Activated naive CD4-positive, alpha-beta T cell treated with anti-CD3 and anti-CD28 coated beads, Interleukin-2, amount 50 U/mL, for 16 hours (primary cell): Measurements from ENCODE around the gene CHML.
"Not testable (repeated sequence)": the region's sequence is repeated elsewhere in the genome, so short reads cannot be mapped to it uniquely, and the experiment has no call there.

Experiments used
- DNase-seq: peaks from one replicate; pipeline ENCODE4 v3.0.0-alpha.2; 2020

CHML gene

GRCh38 chr1:241640149-241640866 lies at the start of gene CHML, which contains the start of gene OPN3:
Gene CHML, minus strand, starts transcription at chr1:241640369. Its CDS starts 4,603 bp downstream, at chr1:241635766.
Gene OPN3, minus strand, starts transcription at chr1:241640369. Its CDS starts 115 bp downstream, at chr1:241640254.
- peak; percentile 89 for DNase-seq

- no peak for DNase-seq
These were observed 48.8 kb upstream of the CHML start for GRCh38 chr1:241688940-241689368.

- no peak for DNase-seq
These were observed 43.9 kb upstream of the CHML start for GRCh38 chr1:241684108-241684507.

GRCh38 chr1:241682921-241683320 lies 42.8 kb upstream of the CHML start:
- no peak for DNase-seq

- DNase-seq = not testable (repeated sequence)
These were observed 41.8 kb upstream of the CHML start for GRCh38 chr1:241681861-241682448.

DNA sequence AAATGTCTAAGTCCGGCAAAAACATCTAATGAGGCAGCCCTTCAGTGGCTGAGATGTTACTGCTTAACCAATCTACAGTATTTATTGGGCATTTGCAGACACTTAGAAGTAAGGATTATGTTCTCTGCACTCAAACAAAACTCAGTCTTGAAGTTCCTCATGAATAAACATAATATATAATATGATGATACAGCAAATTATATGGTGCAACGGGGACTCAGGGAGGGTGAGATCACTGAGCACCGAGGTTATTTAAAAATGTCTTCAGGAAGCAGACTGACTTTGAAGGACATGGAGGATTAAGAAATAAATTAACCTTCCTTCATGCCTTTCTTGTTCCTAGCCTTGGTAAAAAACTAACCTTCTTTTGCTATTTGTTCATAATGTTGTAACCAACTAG lies 39.8 kb upstream of the CHML start:
- no peak for DNase-seq

- no peak for DNase-seq
These were observed 39.2 kb upstream of the CHML start for GRCh38 chr1:241679404-241679803.

GRCh38 chr1:241678536-241678935 lies 38.4 kb upstream of the CHML start:
- no peak for DNase-seq

DNA sequence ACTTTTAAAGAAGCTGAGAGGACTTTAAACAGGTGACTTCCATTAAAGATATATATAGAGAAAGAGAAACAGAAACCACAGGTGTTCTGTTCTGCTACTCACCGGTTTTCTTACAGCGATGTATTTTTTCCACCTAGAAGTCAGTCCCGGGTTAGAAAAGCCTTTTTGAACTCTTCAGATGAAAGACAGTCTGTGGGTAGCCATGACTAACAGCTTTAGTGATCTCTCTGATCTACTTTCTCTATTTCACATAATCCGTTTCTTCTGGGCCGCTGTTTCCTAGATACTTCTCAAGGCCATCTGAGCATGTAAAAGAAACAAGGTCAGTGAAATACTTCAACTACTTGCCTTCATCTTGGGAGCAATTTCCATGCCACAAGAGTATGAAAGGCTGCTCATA lies 37.0 kb upstream of the CHML start:
- DNase-seq = peak; percentile 16

- peak; percentile 15 for DNase-seq
These were observed 35.8 kb upstream of the CHML start for GRCh38 chr1:241675983-241676382.

DNA sequence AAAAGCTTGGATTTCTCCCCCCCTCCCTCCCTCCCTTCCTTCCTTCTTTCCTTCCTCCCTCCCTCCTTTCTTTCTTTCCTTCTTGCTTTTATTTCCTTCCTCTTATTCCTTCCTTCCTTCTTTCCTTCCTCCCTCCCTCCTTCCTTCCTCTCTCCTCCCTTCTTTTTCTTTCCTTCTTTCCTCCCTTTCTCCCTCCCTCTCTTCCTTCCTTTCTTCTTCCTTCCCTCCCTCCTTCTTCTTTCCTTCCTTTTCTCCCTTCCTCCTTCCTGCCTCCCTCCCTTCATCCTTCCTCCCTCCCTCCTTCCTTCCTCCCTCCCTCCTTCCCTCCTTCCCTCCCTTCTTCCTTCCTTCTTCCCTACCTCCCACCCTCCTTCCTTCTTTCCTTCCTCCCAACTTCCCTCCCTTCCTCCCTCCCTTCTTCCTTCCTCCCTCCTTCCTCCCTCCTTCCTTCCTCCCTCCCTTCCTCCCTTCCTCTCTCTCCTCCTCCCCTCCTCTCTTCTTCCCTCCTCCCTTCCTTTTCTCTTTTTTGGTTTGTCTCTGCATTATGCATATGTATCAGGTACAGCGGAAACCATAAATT lies 34.7 kb upstream of the CHML start:
- DNase-seq = no peak

- DNase-seq = no peak
These were observed 32.1 kb upstream of the CHML start for GRCh38 chr1:241672301-241672700.

DNA sequence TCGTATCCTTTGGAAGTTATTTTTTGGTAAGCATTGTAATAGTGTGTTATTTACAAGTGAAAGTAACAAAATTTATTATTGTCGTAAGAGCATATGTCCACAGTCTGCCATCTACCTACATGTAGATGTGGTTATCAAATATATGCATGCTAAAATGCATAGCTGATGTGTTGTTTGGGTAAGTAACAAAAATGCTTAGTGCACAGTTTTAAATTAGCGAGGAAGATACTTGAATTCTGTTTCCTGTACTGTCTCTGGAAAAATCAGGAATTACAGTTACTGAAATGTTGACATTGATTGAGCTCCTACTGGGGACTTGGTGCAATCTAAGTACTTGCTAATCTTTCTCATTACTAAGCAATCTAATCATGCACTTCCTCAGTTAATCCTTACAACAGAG lies 26.2 kb upstream of the CHML start:
- no peak for DNase-seq

- DNase-seq = no peak
These were observed 20.3 kb upstream of the CHML start for GRCh38 chr1:241660424-241660972.

DNA sequence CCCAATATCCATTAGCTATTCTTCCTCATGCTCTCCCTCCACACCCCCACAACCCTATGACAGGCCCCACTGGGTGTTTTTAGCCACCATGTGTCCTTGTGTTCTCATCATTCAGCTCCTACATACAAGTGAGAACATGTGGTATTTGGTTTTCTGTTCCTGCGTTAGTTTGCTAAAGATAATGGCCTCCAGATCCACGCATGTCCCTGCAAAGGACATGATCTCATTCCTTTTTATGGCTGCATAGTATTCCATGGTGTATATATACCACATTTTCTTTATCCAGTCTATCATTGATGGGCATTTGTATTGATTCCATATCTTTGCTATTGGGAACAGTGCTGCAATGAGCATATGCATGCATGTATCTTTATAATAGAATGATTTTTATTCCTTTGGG lies 18.8 kb upstream of the CHML start:
- not testable (repeated sequence) for DNase-seq

DNA sequence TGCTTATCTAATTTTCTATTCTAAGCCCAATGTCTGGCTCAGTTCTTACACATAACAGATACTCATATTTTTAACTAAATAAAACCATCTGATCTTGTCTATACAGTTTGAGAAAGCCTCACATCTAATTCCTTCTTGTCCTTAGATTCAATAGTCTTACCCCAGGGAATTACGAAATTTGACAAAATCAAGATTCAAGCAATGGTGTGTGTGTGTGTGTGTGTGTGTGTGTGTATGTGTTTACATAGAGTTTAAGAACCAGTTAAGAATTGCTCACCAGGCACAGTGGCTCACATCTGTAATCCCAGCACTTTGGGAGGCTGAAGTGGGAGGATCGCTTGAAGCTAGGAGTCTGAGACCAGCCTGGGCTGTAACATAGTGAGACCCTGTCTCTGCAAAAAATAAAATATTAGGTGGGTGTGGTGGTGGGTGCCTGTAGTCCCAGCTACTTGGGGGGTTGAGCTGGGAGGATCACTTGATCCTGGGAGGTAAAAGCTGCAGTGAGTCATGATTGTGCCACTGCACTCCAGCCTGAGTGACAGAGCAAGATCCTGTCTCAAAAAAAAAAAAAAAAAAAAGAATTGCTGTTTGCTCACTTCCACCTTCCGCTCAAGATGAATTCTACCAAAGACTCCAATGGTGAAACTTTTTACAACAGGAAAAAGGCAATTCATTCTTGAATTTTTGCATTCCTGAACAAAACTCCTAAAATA lies 18.1 kb upstream of the CHML start:
- DNase-seq = no peak

GRCh38 chr1:241654641-241655040 lies 14.5 kb upstream of the CHML start:
- no peak for DNase-seq

DNA sequence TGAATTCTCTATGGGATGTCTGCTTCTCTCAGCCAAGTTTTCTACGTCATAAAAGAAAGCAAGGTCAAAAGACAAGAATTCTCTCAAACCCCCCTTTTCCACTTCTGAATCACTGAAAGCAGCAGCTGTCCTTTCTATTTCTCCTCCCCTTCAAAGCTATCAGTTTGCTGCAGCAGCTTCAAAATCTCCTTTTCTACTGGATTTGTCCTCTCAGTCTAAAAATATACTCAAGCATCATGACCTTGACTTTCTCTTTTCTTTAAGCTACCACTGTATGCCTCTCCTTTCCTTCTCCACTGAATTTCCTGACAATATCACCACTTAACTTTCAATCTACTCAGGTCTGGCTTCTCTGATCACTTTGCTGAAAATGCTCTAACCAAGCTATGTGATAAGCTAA lies 13.8 kb upstream of the CHML start:
- DNase-seq = no peak

- DNase-seq = no peak
These were observed 11.8 kb upstream of the CHML start, which contains the start of gene WDR64 for GRCh38 chr1:241652012-241652411. Gene WDR64, plus strand, starts transcription at chr1:241652281. Its CDS starts 204 bp downstream, at chr1:241652485.

DNA sequence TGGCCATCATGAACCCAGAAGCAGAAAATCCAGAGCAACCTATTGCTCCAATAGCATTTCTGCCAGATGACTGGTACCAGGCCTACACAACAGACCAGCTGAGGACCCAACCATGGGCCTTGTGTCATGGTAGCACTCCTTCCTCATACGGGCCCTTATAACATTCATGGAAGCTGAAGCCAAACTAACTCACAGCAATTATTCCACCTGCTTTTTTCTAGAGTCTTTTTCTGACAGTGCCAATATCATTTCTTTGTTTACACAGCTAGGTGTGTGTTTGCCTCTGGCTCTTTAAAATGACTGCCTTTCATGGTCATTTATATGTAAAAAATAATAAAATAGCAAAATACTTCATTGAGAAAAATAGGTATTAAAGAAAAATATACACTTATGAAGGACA lies 8.0 kb upstream of the CHML start:
- no peak for DNase-seq

DNA sequence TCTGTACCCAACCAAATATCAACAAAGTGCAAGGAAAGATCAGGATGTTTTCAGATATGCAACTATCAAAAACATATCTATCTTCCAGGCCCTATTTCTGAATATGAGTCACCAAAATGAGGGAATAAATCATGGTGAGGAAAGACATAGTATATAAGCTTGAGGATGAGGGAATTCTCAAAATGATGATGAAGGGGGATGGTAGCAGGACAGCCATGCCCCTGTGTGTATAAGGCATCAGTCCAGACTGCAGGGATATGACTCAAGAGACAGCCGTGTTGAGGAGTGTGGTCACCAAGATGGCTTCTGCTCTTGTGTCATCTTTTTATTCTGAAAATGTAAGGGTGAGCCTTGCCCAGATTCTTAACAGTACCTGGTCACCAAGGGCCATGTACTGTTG lies 7.5 kb upstream of the CHML start:
- DNase-seq = no peak

- DNase-seq = no peak
These were observed 6.0 kb upstream of the CHML start for GRCh38 chr1:241646201-241646600.

- DNase-seq = no peak
These were observed 5.0 kb upstream of the CHML start for GRCh38 chr1:241645199-241645598.
